ENCODE measurements around the gene HELQ. TPM values are rescaled to one million over a fixed set of nuclear protein-coding genes. Genes with fewer than 3 reads are reported as not detected.

The HELQ gene
- total RNA-seq, 6 experiments from 2014 or later = 9.5 to 13.0 (median 11.8) TPM

DNA sequence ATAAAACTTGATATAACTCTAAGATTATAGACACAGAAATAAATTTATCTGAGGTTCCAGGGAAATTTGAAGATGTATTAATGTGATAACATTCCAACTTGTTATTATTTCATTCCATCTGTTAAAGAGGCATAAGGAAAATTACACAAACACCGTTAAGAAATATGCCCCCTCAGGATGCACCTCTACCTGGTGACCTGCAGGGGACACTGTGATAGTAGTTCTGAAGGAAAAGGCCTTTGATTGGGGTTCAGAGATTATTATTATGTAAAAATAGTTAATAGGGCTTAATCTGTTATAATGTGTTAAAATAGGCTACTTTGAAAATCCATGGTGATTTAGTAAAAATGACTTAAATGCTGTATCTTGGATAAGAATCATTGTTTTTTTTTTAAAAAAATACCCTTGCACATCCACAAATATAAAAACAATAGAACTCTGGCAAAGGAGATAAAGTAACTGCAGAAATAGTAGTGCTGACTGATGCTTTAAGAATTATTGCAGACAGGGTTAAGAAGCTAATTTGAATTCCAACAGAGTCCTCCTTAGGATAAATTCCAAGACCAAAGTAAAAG is 35.3 kb upstream of the HELQ start:
- Mint-ChIP-seq H3K9me3 (no peaks in the 10 kb centered on the region), H3K27ac (no peak overlapping the region), H3K4me3 (no peak overlapping the region), H3K4me1 (ENCODE audit: low read depth) (0 out of 2 replicates have a peak, but pooled peaks cover 6% of the 10 kb centered on the region), H3K36me3 (ENCODE audit: low read depth) (no peaks in the 10 kb centered on the region), H3K27me3 (ENCODE audit: insufficient read depth) (0 out of 2 replicates have a peak, but pooled peaks cover 2% of the 10 kb centered on the region)
- DNase-seq = peak; percentile 11
- TF ChIP-seq, protein P1, sequence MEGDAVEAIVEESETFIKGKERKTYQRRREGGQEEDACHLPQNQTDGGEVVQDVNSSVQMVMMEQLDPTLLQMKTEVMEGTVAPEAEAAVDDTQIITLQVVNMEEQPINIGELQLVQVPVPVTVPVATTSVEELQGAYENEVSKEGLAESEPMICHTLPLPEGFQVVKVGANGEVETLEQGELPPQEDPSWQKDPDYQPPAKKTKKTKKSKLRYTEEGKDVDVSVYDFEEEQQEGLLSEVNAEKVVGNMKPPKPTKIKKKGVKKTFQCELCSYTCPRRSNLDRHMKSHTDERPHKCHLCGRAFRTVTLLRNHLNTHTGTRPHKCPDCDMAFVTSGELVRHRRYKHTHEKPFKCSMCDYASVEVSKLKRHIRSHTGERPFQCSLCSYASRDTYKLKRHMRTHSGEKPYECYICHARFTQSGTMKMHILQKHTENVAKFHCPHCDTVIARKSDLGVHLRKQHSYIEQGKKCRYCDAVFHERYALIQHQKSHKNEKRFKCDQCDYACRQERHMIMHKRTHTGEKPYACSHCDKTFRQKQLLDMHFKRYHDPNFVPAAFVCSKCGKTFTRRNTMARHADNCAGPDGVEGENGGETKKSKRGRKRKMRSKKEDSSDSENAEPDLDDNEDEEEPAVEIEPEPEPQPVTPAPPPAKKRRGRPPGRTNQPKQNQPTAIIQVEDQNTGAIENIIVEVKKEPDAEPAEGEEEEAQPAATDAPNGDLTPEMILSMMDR (IDR thresholded peaks at IDR 0.05) = peak; percentile 91

DNA sequence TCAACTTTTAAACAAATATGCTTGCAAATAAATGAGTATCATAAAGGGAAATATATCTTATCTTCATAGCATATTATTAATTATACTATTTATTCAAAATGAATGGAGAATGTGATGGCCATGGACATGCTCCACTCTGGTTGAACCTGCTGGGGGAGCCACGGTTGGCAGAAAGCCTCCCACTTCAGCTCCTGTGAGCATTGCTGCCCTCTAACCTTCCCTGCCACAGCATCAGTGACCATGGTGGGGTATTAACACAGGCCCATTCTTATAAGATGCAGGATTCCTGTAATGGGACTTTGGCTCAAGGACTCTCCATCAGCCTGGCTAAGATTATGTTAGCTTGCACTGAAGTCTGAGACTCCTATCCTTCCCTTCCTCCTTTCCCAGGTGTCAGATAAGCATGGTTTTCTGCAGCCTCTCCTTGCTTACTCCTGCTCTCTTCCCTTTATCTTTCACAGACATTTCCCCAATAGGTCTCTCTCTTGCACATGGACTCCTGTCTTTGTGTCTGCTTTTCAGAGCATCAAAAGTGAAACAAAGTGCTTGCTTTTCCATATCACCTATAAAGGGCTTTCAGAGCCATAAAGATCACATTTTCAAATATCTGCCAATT is 34.2 kb upstream of the HELQ start:
- Mint-ChIP-seq H3K27me3 (ENCODE audit: insufficient read depth) (0 out of 2 replicates have a peak, but pooled peaks cover 2% of the 10 kb centered on the region), H3K4me3 (no peak overlapping the region), H3K36me3 (ENCODE audit: low read depth) (no peaks in the 10 kb centered on the region), H3K9me3 (no peaks in the 10 kb centered on the region), H3K27ac (no peak overlapping the region), H3K4me1 (ENCODE audit: low read depth) (peaks cover 11% of the 10 kb centered on the region)
- TF ChIP-seq, protein P1 (IDR thresholded peaks at IDR 0.05) = 0 out of 2 replicates have a peak, but pooled peaks have one; percentile 13
- no peak for DNase-seq

- H3K4me1 Mint-ChIP-seq (ENCODE audit: low read depth) = peaks cover 15% of the 10 kb centered on the region
- TF ChIP-seq, protein P1 (IDR thresholded peaks at IDR 0.05) = no peak
- no peaks in the 10 kb centered on the region for H3K27me3 Mint-ChIP-seq (ENCODE audit: insufficient read depth)
- no peak overlapping the region for H3K4me3 Mint-ChIP-seq
- no peak for DNase-seq
- H3K9me3 Mint-ChIP-seq = no peaks in the 10 kb centered on the region
- no peaks in the 10 kb centered on the region for H3K36me3 Mint-ChIP-seq (ENCODE audit: low read depth)
- no peak overlapping the region; the same call in 1 of the 2 replicates for H3K27ac Mint-ChIP-seq
Observed at GRCh38 chr4:83486457-83487129, 31.0 kb upstream of the HELQ start.

- Mint-ChIP-seq H3K27ac (peak within 1 kb of the TSS; percentile 96), H3K4me1 (ENCODE audit: low read depth) (peaks cover 15% of the 10 kb centered on the region), H3K4me3 (peak within 1 kb of the TSS; percentile 99), H3K27me3 (ENCODE audit: insufficient read depth) (no peaks in the 10 kb centered on the region), H3K9me3 (no peaks in the 10 kb centered on the region), H3K36me3 (ENCODE audit: low read depth) (no peaks in the 10 kb centered on the region)
- DNase-seq = peak; percentile 90
- TF ChIP-seq, protein P1 (IDR thresholded peaks at IDR 0.05) = no peak
Observed at GRCh38 chr4:83484500-83485461, 29.2 kb upstream of the HELQ start, which contains the start of gene ABRAXAS1. TSS of gene ABRAXAS1 (minus strand) at chr4:83485100. CDS start at chr4:83485072, 28 bp downstream.

DNA sequence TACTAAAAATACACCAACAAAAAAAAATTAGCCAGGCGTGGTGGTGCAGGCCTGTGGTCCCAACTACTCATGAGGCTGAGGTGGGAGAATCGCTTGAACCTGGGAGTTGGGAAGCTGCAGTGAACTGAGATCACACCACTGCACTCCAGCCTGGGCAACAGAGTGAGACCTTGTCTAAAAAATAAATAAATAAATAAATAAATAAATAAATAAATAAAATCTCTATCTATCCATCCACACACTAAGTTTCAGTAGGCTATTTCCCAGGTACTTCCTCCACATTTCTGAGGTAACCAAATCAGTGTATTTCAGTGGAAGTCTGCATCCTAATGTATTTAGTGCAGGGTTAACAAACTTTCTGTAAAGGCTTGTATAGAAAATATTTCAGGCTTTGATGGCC is 18.3 kb upstream of the HELQ start:
- Mint-ChIP-seq H3K4me1 (ENCODE audit: low read depth) (0 out of 2 replicates have a peak, but pooled peaks cover 4% of the 10 kb centered on the region), H3K27ac (no peak overlapping the region), H3K27me3 (ENCODE audit: insufficient read depth) (no peaks in the 10 kb centered on the region; the same call in 1 of the 2 replicates), H3K9me3 (no peaks in the 10 kb centered on the region), H3K4me3 (no peak overlapping the region), H3K36me3 (ENCODE audit: low read depth) (peaks cover 6% of the 10 kb centered on the region)
- TF ChIP-seq, protein P1 (IDR thresholded peaks at IDR 0.05) = no peak
- no peak for DNase-seq
